GM18498 (cell line): ENCODE measurements around the gene C1orf210.
A peak's percentile ranks its signal among the peaks of the same experiment; 100 is the strongest.

Experiments
- ATAC-seq: cut with Tn5 transposase; IDR thresholded peaks from one replicate; pipeline ENCODE4 v1.9.1; 2021; ENCODE audit warnings: mild to moderate bottlenecking, moderate library complexity; ENCODE audit not compliant: unreplicated experiment

The C1orf210 gene

GRCh38 chr1:43253876-43254275 lies 31.5 kb downstream of the C1orf210 start:
- no peak for ATAC-seq

GRCh38 chr1:43253173-43253572 lies 32.2 kb downstream of the C1orf210 start:
- no peak for ATAC-seq

DNA sequence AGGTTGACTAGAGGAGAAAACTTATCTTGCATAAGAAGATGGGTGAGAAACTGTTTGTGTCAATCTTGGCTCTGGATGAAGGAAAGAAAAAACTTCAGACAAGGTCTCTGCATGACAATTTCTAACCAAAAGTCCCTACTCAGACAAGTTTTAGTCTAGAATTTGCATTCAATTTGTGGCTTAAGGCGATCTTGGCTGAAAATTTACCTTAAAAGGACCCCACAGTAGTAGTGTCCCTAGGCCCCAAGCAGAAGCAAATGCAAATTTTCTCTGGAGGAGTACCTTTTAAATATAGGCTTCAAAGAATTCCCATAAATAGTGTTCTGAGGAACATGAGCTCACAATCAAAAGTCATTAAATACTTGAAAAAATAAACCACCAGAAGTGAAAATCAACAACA lies 33.2 kb downstream of the C1orf210 start:
- ATAC-seq = no peak

- no peak for ATAC-seq
These were observed 34.4 kb downstream of the C1orf210 start for GRCh38 chr1:43251024-43251423.

- no peak for ATAC-seq
These were observed 35.0 kb downstream of the C1orf210 start for GRCh38 chr1:43250351-43250761.

DNA sequence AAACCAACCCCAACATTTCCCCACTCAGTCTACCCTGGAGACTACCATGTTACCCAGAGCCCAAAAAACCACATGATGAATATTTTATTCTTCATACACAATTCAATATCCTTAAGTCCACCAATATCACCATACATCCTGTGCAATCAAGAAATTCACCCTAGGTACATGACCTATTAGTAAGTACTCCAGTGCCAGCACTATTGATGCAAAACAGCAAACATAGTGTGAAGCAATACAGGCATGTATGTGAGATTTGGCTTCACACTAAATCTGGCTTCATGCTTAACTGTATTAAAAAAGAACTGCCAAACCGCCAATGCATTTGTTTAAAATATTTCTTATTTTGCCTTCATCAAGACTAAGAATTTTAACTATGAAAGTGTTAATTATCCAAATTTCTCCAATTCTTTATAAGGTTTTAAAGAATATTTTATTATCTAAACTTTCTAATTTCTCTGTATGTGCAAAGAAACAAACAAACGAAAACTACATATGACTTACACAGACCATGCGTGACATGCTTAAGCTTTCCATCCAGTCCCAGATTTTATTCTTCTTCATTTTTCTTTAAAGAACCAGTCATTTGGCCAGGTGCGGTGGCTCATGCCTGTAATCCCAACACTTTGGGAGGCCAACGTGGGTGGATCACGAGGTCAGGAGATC lies 38.0 kb downstream of the C1orf210 start:
- ATAC-seq = no peak

- no peak for ATAC-seq
These were observed 38.7 kb downstream of the C1orf210 start for GRCh38 chr1:43246466-43247213.

- ATAC-seq = no peak
These were observed 42.1 kb downstream of the C1orf210 start for GRCh38 chr1:43243299-43243698.

GRCh38 chr1:43241413-43241836 lies 44.0 kb downstream of the C1orf210 start:
- ATAC-seq = no peak

- ATAC-seq = peak; percentile 90
These were observed 45.9 kb downstream of the C1orf210 start for GRCh38 chr1:43239484-43239883.

- ATAC-seq = peak; percentile 36
These were observed 46.4 kb downstream of the C1orf210 start for GRCh38 chr1:43238991-43239469.

DNA sequence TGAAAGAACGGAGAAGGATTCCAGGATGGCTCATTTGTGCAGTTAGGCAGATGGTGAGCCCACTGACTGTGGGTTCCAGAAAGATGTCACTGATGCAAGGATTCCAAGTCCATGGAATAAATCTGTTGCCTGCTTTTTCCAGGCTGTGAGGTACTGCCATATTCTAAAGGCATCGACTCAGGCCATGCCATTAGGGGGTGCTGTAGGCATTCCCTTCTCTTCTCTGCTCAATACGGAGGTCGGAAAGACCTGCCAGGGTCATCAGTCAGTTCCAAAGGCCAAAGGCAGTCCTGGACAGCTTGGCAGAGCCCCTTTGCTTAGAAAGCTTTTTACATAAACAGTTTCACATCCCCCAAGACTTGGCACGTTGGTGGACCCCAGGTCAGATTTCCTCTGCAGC lies 47.3 kb downstream of the C1orf210 start:
- ATAC-seq = no peak

DNA sequence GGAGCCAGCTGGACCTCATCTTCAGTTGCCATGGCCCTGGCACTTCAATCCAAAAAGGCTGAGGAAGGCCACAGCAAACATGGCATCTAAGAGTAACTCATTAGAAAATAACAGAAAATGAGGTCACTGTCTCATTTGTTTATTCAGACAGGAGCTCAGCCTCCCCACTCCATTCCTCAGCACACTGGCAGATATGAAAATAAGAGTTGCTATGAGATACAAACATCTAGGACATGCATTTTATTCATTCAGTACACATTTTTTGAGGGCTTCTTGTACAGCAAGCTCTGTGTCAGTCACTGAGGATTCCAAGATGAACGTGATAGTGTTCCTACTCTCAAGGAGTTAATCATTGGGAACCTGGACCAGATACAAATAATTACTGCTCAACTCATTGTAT lies 48.3 kb downstream of the C1orf210 start:
- no peak for ATAC-seq

DNA sequence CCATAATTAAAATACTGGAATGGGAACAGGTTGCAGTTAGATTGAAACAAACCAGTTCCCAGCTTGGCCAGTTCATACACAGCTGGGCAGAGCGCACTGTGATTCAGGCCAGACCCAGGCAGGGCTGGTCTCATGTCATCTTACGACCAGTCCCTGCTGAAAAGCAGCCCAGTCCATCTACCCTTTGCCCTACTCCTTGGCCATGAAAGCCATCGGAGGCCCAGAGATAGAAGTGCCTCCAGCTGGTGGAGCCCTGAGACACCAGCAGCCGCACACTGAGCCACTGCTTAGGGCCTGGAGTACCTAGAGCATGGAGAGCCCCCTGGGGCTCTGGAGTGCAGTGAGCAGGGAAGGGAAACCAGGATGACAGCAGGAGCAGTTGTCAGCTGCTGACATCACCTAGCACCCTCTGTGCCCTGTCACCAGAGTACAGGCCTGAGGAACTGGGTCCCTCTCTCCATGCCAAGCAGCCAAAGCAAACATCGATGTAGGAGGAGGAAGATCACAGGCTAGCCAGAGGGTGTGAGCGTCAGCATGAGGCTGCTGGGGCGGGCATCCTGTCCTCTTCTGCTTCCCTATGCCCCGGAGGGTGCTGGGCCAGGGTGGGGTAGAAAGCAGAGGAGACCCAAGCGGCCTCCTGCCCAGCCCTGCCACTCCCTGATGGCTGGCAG lies 49.8 kb downstream of the C1orf210 start:
- no peak for ATAC-seq

DNA sequence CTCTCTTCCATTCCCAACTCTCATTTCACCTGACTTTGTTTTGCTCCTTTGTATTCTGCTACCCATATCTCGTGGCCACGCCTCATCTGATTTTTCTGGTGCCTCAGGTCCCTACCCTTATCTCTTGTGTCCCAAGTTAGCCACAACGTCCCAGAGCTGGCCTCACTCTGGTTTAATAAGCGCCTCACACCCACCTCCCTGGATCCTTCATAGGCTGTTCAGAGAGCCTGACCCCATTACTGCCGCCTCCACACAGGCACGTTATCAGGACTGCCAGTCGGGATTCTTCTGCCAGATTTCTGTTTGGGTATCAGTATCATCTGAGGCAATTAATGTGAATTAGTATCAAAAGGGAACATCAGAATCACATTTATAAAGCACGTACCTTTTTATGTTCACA lies 50.3 kb downstream of the C1orf210 start:
- ATAC-seq = no peak

DNA sequence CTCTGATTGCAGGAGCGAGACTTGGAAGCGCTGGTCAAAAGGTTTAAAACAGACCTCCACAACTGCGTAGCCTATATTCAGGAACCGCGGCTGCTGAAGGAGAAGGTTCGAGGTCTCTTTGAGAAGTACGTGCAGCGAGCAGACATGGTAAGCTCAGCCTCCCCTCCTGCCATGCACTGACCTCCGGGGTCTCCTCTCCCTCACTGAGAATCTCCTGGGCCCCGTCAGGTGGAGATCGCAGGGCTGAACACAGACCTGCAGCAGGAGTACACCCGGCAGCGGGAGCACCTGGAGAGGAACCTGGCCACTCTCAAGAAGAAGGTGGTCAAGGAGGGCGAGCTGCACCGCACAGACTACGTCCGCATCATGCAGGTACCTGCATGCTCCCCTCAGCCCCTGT lies 51.1 kb downstream of the C1orf210 start:
- ATAC-seq = no peak

GRCh38 chr1:43233631-43234030 lies 51.8 kb downstream of the C1orf210 start:
- ATAC-seq = no peak

DNA sequence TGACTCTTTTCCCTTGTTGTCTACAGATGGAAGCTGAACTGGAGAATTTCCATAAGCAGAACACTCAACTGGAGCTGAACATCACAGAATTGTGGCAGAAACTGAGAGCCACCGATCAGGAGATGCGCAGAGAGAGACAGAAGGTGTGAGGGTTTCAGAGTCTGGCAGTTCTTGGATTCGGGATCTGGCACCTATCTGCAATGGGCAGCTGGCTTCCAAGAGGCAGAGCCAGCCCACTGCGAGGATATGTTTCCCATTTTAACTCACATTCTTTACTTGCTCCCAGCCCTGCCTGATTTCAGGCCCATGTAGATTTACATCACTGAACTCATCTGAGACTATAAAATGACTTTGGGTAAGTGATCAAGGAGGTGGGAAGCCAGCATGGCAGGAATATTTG lies 52.9 kb downstream of the C1orf210 start:
- ATAC-seq = no peak

- no peak for ATAC-seq
These were observed 53.3 kb downstream of the C1orf210 start for GRCh38 chr1:43232074-43232473.
